Stomach smooth muscle (tissue), 2 donors: Measurements from ENCODE around the gene STOX2.
"Not testable (repeated sequence)": the region's sequence is repeated elsewhere in the genome, so short reads cannot be mapped to it uniquely, and the experiment has no call there.

Experiments
- H3K27ac ChIP-seq: one replicate; pipeline ENCODE4 v1.7.0; 2013; ENCODE audit warnings: mild to moderate bottlenecking, low read length, inconsistent platforms
- H3K27me3 ChIP-seq, 2 donors: one replicate each; pipeline ENCODE4 v1.7.0; 2013; ENCODE audit warnings: low read length in 2 of 2; ENCODE audit not compliant: insufficient read depth in 2 of 2, control insufficient read depth in 1 of 2
- H3K36me3 ChIP-seq, 2 donors: one replicate each; pipeline ENCODE4 v1.7.0; 2013; ENCODE audit warnings: low read length in 2 of 2; ENCODE audit not compliant: control insufficient read depth in 2 of 2, insufficient read depth in 2 of 2
- H3K4me1 ChIP-seq: one replicate; pipeline ENCODE4 v1.7.0; 2013; ENCODE audit warnings: low read length; ENCODE audit not compliant: control insufficient read depth, insufficient read depth
- H3K4me3 ChIP-seq, 2 donors: one replicate each; pipeline ENCODE4 v1.7.0; 2013; ENCODE audit warnings: low read length in 2 of 2
- H3K9ac ChIP-seq, 2 donors: one replicate each; pipeline ENCODE4 v1.7.0; 2013; ENCODE audit warnings: low read length in 2 of 2, mild to moderate bottlenecking in 1 of 2
- H3K9me3 ChIP-seq, 2 donors: one replicate each; pipeline ENCODE4 v1.7.0; 2013; ENCODE audit warnings: low read length in 2 of 2; ENCODE audit not compliant: control insufficient read depth in 2 of 2
- donor health status: healthy.
- donor health status: Pancreatic carcinoma.

STOX2 gene

GRCh38 chr4:184022679-184023383, 117.7 kb downstream of the STOX2 start:
- Histone ChIP-seq H3K27ac (no peak overlapping the region), H3K27me3 (no peaks in the 10 kb centered on the region), H3K4me3 (no peak overlapping the region), H3K9ac (no peak overlapping the region), H3K9me3 (no peaks in the 10 kb centered on the region), H3K36me3 (no peaks in the 10 kb centered on the region), H3K4me1 (no peaks in the 10 kb centered on the region)

- Histone ChIP-seq H3K4me3 (no peak overlapping the region), H3K4me1 (no peaks in the 10 kb centered on the region), H3K27me3 (no peaks in the 10 kb centered on the region), H3K27ac (no peak overlapping the region), H3K9me3 (no peaks in the 10 kb centered on the region), H3K36me3 (no peaks in the 10 kb centered on the region), H3K9ac (no peak overlapping the region)
These were observed 119.5 kb downstream of the STOX2 start for GRCh38 chr4:184024637-184025036.

GRCh38 chr4:184028561-184029374, 123.7 kb downstream of the STOX2 start:
- H3K4me1 ChIP-seq, result no peaks in the 10 kb centered on the region
- H3K9ac ChIP-seq, result no peak overlapping the region
- no peaks in the 10 kb centered on the region for H3K36me3 ChIP-seq
- H3K27me3 ChIP-seq, result no peaks in the 10 kb centered on the region
- peak overlapping the region in 1 of 2 donors; percentile 67 for H3K4me3 ChIP-seq
- no peak overlapping the region for H3K27ac ChIP-seq
- H3K9me3 ChIP-seq, result no peaks in the 10 kb centered on the region

GRCh38 chr4:184030036-184030435, 124.9 kb downstream of the STOX2 start:
- no peak overlapping the region for H3K27ac ChIP-seq
- H3K36me3 ChIP-seq, result no peaks in the 10 kb centered on the region
- H3K4me3 ChIP-seq, result no peak overlapping the region
- no peaks in the 10 kb centered on the region for H3K9me3 ChIP-seq
- no peak overlapping the region for H3K9ac ChIP-seq
- no peaks in the 10 kb centered on the region for H3K4me1 ChIP-seq
- no peaks in the 10 kb centered on the region for H3K27me3 ChIP-seq

- Histone ChIP-seq H3K9ac (no peak overlapping the region), H3K27ac (no peak overlapping the region), H3K4me1 (no peaks in the 10 kb centered on the region), H3K27me3 (no peaks in the 10 kb centered on the region), H3K4me3 (no peak overlapping the region), H3K9me3 (no peaks in the 10 kb centered on the region), H3K36me3 (no peaks in the 10 kb centered on the region)
These were observed 125.7 kb downstream of the STOX2 start for GRCh38 chr4:184030764-184031163.

- Histone ChIP-seq H3K4me3 (no peak overlapping the region), H3K9ac (no peak overlapping the region), H3K27ac (no peak overlapping the region), H3K36me3 (no peaks in the 10 kb centered on the region), H3K27me3 (no peaks in the 10 kb centered on the region), H3K4me1 (no peaks in the 10 kb centered on the region), H3K9me3 (no peaks in the 10 kb centered on the region)
These were observed 127.0 kb downstream of the STOX2 start for GRCh38 chr4:184032091-184032490.

GRCh38 chr4:184039963-184040383, 134.9 kb downstream of the STOX2 start:
- H3K27ac ChIP-seq, result no peak overlapping the region
- H3K4me3 ChIP-seq, result peak overlapping the region in 1 of 2 donors; percentile 44
- no peaks in the 10 kb centered on the region for H3K4me1 ChIP-seq
- peaks cover 0 to 16% of the 10 kb centered on the region in 2 donors for H3K27me3 ChIP-seq
- peaks cover 4 to 5% of the 10 kb centered on the region in 2 donors for H3K9me3 ChIP-seq
- no peak overlapping the region for H3K9ac ChIP-seq
- H3K36me3 ChIP-seq, result no peaks in the 10 kb centered on the region

- Histone ChIP-seq H3K9me3 (peaks cover 4 to 5% of the 10 kb centered on the region in 2 donors), H3K27me3 (peaks cover 0 to 16% of the 10 kb centered on the region in 2 donors), H3K36me3 (no peaks in the 10 kb centered on the region), H3K4me3 (no peak overlapping the region), H3K9ac (no peak overlapping the region), H3K4me1 (no peaks in the 10 kb centered on the region), H3K27ac (no peak overlapping the region)
These were observed 136.0 kb downstream of the STOX2 start for GRCh38 chr4:184041156-184041555.

GRCh38 chr4:184046148-184046547, 141.0 kb downstream of the STOX2 start:
- Histone ChIP-seq H3K27me3 (peaks cover 0 to 4% of the 10 kb centered on the region in 2 donors), H3K9ac (no peak overlapping the region), H3K36me3 (no peaks in the 10 kb centered on the region), H3K4me3 (no peak overlapping the region), H3K4me1 (no peaks in the 10 kb centered on the region), H3K9me3 (peaks cover 3 to 9% of the 10 kb centered on the region in 2 donors), H3K27ac (no peak overlapping the region)

- H3K36me3 ChIP-seq, H3K9me3 ChIP-seq, H3K9ac ChIP-seq, H3K4me1 ChIP-seq, H3K4me3 ChIP-seq, H3K27ac ChIP-seq, H3K27me3 ChIP-seq: not testable (repeated sequence)
These were observed 146.2 kb downstream of the STOX2 start for GRCh38 chr4:184051262-184051661.

GRCh38 chr4:184052616-184053015, 147.5 kb downstream of the STOX2 start:
- H3K36me3 ChIP-seq, result no peaks in the 10 kb centered on the region
- no peak overlapping the region for H3K27ac ChIP-seq
- H3K27me3 ChIP-seq, result no peaks in the 10 kb centered on the region
- H3K9ac ChIP-seq, result no peak overlapping the region
- no peaks in the 10 kb centered on the region for H3K9me3 ChIP-seq
- no peak overlapping the region for H3K4me3 ChIP-seq
- H3K4me1 ChIP-seq, result no peaks in the 10 kb centered on the region
